ENCODE data around the gene CHCHD10.
A peak's percentile ranks its signal among the peaks of the same experiment; 100 is the strongest.

Gene CHCHD10

DNA sequence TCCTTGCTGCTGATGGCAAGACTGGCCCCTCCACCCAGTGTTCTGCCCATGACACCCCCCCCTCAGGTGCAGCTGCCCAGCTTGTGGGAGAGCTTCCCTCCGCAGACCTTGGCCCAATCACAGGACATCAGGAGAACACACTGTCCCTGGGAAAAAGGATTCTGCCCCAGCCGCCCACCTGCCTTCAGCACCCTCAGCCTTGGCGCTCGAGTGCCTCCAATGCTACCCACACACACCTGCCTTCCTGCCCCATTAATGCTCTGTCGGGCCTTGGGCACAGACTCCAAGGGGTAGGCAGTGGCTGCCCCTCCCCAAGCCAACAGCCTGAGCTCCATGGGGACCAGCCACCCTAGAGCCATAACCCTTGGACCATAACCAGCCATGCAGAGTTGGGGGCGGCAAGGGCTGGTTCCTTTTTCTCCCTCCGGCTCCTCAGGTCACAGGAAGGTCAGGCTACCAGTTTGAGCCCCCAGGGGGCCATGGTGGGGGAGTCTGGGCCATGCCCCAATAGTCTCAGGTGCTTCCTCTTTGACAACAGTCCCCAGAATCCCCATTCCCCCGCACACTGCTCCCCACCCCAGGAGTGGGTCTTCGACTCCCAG lies 15.6 kb downstream of the CHCHD10 start:
- H3K27ac ChIP-seq, result peak overlapping the region; percentile 87
- ChIA-PET POLR2A (ENCODE audit: low non-redundant PET) (no interaction called here), CTCF (no interaction called here)
- TF ChIP-seq, protein P1, sequence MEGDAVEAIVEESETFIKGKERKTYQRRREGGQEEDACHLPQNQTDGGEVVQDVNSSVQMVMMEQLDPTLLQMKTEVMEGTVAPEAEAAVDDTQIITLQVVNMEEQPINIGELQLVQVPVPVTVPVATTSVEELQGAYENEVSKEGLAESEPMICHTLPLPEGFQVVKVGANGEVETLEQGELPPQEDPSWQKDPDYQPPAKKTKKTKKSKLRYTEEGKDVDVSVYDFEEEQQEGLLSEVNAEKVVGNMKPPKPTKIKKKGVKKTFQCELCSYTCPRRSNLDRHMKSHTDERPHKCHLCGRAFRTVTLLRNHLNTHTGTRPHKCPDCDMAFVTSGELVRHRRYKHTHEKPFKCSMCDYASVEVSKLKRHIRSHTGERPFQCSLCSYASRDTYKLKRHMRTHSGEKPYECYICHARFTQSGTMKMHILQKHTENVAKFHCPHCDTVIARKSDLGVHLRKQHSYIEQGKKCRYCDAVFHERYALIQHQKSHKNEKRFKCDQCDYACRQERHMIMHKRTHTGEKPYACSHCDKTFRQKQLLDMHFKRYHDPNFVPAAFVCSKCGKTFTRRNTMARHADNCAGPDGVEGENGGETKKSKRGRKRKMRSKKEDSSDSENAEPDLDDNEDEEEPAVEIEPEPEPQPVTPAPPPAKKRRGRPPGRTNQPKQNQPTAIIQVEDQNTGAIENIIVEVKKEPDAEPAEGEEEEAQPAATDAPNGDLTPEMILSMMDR (conservative IDR thresholded peaks at IDR 0.05; ENCODE audit: low read depth), result no peak
- no peak for DNase-seq (ENCODE audit: low spot score)

DNA sequence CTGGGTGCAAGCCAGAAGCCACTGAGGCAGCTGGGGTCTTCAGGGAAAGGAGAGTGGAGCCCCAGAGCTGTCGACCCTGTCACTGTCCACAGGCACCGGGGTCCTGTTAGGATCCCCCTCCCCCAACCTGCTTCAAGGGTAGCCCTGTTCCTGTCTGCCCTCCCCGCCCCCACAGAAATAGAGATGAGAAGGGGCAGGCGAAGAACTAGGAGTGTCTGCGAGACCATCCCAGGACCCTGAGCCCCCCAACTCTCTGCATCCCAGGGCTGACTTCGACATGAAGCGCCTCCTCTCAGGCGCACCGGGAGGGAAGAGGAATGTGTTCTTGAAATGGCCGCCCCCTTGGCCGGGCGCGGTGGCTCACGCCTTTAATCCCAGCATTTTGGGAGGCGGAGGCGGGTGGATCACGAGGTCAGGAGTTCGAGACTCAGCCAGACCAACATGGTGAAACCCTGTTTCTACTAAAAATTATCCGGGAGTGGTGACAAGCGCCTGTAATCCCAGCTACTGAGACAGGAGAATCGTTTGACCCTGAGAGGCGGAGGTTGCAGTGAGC lies 16.3 kb downstream of the CHCHD10 start:
- peak; percentile 25 for DNase-seq (ENCODE audit: low spot score)
- TF ChIP-seq, protein P1 (conservative IDR thresholded peaks at IDR 0.05; ENCODE audit: low read depth), result no peak
- ChIA-PET CTCF (no interaction called here), POLR2A (ENCODE audit: low non-redundant PET) (no interaction called here)
- H3K27ac ChIP-seq, result peak overlapping the region; percentile 87

DNA sequence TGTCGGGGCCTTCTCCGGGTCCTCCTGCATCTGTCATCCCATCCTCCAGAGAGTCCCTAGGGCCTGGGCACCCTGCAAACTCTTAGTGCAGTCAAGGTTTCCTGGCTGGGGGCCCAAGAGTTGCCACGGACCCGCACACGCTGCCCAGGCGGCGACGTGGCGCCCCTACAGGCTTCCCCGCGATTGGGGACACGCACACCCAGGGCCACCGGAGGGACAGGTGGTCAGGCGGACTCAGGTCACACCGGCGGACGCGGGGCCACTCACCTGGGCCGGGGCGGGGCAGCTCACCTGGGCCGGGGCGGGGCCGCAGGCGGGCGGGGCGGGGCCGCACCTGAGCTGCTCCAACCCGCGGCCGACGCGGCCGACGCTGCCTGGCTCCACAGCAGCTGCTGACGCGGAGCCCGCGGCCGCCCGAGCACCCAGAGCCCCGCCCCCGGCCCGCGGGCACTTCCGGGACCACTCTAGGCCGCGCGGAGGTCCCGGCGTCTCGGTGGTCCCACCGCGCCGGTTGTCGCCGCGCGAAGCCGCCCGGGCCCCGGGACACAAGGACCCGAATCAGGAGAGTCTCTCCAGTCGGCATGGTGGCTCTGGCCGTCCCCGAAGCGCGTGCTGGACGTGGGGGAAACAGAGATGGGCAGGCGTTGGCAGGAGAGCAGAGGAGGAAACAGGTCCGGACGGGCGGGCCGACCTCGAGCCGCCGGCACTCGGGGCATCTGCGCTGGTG lies 16.9 kb downstream of the CHCHD10 start, which contains the start of gene ZNF70:
TSS of gene ZNF70 (minus strand) at position 399 of the 727 bp plus-strand sequence. CDS start 5,972 bp downstream, outside the sequence.
- TF ChIP-seq, protein P1 (conservative IDR thresholded peaks at IDR 0.05; ENCODE audit: low read depth), result no peak
- ChIA-PET CTCF (no interaction called here), POLR2A (ENCODE audit: low non-redundant PET) (interaction anchor here (0.6 kb wide), 1 partner anchor 13 kb away, joined by 4 read pairs; no protein-coding TSS in a partner anchor)
- DNase-seq (ENCODE audit: low spot score), result peak; percentile 80
- H3K27ac ChIP-seq, result peak within 1 kb of the TSS; percentile 87

DNA sequence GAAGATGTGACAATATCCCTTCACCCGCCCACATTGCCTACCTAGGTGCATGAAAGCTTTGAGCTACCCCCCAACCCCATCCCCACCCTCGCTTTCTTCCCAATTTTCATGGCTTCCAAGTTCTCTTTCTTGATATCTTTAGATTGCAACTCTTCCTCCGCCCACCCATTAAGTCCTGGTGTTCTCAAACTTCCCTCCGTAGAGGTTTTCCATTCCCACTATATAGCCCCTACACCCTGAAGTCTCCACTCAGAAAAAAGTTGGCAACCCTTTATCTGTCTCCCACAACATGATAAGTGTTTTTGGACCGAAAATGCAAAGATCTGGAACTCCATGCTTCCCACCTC lies 17.4 kb downstream of the CHCHD10 start:
- TF ChIP-seq, protein P1 (conservative IDR thresholded peaks at IDR 0.05; ENCODE audit: low read depth), result no peak
- peak overlapping the region; percentile 87 for H3K27ac ChIP-seq
- POLR2A ChIA-PET (ENCODE audit: low non-redundant PET), result interaction anchor here (0.6 kb wide), 1 partner anchor 12 kb away, joined by 4 read pairs; no protein-coding TSS in a partner anchor
- CTCF ChIA-PET, result no interaction called here
- no peak for DNase-seq (ENCODE audit: low spot score)

DNA sequence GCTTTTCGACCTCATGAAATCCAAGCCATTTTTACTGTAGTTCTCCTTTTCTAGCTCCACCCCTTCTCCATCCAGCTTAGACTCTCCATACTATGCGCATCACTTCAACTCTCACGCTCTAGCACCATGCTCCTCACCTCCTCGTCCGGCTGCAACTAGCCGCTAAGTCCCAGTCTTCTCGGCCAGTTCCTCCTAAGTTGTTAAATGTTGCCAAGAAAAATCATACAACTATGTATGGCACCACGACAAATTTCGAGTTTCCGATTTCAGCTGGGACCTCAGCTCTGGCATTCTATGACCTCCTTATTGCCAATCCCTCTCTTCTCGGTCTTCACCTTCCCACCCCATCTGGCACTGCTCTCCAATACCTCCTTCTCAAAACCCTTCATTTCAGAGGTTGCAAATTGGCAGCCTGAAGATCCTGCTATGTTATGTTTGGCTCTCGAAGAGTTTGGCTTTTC lies 17.9 kb downstream of the CHCHD10 start:
- TF ChIP-seq, protein P1 (conservative IDR thresholded peaks at IDR 0.05; ENCODE audit: low read depth), result no peak
- POLR2A ChIA-PET (ENCODE audit: low non-redundant PET), result no interaction called here
- CTCF ChIA-PET, result no interaction called here
- H3K27ac ChIP-seq, result no peak overlapping the region
- DNase-seq (ENCODE audit: low spot score), result no peak

DNA sequence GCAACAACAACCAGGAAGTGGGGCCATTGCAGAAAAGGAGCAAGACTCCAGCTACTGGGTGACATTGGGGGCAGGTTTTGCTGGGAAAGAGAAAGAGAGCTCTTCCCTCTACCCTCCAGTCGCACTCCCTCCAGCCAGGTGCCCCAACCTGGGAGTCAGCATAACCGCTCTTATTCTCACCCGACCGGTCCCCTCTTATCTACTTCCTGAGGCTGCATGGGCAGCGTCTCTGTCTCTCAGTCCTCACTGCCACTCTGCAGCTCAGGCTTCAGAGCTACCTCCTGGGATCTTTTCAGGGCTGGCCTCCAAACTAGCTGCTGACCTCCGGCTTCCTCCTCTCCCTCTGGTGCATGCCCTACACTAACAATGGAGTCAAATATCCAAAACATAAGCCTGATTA lies 22.0 kb downstream of the CHCHD10 start:
- ChIA-PET POLR2A (ENCODE audit: low non-redundant PET) (no interaction called here), CTCF (no interaction called here)
- H3K27ac ChIP-seq, result no peak overlapping the region
- no peak for DNase-seq (ENCODE audit: low spot score)
- TF ChIP-seq, protein P1 (conservative IDR thresholded peaks at IDR 0.05; ENCODE audit: low read depth), result no peak
